ENCODE data around the gene SHANK3.

GRCh38 chr22:50625131-50625567 lies 47.5 kb upstream of the SHANK3 start:
- TF ChIP-seq, protein P1, sequence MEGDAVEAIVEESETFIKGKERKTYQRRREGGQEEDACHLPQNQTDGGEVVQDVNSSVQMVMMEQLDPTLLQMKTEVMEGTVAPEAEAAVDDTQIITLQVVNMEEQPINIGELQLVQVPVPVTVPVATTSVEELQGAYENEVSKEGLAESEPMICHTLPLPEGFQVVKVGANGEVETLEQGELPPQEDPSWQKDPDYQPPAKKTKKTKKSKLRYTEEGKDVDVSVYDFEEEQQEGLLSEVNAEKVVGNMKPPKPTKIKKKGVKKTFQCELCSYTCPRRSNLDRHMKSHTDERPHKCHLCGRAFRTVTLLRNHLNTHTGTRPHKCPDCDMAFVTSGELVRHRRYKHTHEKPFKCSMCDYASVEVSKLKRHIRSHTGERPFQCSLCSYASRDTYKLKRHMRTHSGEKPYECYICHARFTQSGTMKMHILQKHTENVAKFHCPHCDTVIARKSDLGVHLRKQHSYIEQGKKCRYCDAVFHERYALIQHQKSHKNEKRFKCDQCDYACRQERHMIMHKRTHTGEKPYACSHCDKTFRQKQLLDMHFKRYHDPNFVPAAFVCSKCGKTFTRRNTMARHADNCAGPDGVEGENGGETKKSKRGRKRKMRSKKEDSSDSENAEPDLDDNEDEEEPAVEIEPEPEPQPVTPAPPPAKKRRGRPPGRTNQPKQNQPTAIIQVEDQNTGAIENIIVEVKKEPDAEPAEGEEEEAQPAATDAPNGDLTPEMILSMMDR (IDR thresholded peaks at IDR 0.05), result no peak
- TF ChIP-seq EZH2 (IDR thresholded peaks at IDR 0.05; ENCODE audit: borderline replicate concordance, insufficient read depth, low read depth, low read length, poor library complexity, severe bottlenecking), result no peak
